Endometrial microvascular endothelial cells (primary cell): ENCODE results near the gene RAB6B. TPM values are rescaled to one million over a fixed set of nuclear protein-coding genes. Genes with fewer than 3 reads are reported as not detected.

Experiments
- in situ Hi-C: cut with HindIII; loops from 2 replicates; pipeline ENCODE4 v1.10.0; 2017; ENCODE audit warnings: low sequenced_read_pairs, low pct_unique_long_range_greater_than_20kb; ENCODE audit errors: inconsistent ontology term
- total RNA-seq: library from RNA; depleted of rRNA; stranded (reverse); fragments of >200 nt; gene quantifications from one replicate; pipeline ENCODE4 v1.2.3, GENCODE V29; 2015; ENCODE audit errors: inconsistent ontology term

The RAB6B gene
- total RNA-seq, 1 donor from 2014 or later, result 1.6 TPM

DNA sequence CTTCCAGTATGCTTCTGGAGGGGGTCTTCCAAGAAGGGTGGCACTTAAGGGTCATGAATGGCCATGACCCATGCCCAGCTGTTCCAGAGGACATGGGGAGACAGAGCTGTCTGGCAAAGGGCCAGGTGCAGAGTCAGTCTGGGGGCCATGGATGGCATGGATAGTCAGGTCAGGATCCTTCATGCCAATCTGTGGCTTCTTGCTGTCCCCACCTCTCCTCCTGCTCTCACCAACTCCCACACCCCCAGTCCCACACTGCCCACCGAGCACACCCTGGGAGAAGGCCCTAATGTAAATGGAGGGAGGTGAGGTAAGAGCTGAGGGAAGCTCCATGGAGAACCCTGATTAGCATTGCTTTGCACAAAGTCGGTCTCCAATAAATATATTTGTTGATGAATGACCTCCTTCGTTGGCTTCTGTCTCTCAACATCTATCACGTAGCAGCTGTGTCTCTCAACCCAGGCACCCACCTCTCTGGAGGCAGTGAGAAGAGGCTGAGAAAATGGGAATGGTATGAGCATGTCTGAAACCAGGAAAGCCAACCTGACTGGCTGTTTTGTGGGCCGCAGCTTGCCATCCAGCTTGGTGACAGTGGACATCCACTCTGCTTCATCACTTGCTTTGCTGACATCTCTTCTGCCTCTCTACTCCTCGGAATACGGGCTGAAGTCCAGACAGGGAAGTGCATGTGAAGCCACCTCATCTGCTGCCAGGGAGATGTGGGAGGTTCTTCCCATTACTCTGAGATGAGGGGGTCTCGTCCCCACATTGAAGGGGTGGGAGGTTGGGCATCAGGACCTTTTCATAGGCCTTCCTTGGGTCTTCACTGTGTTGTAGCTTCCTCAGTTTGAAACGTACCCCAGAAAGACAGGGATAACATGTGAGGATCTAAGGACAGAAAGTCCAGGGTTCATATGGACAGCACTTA lies 37.7 kb upstream of the RAB6B start:
- in situ Hi-C loops, result loop anchor here (25.0 kb wide), 2 partner anchors 121 to 279 kb away; partner anchors contain the start of gene SRPRB

DNA sequence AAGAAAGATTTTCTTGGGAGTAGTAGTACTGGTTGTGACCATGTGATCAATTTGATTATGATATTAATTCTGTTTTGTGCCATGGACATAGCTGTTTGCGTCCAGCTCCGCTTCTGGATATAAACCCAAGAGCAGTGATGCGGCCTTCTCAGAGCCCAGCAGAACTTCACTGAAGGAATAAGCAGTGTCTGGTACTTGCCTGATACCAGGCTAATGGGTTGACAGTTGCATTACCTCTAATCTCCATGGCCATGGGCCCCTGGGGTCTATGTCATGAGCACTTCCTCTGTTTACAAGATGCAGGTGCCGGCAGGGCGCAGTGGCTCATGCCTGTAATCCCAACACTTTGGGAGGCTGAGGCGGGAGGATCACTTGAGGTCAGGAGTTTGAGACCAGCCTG lies 36.3 kb upstream of the RAB6B start:
- in situ Hi-C loops, result loop anchor here (25.0 kb wide), 2 partner anchors 120 to 280 kb away; partner anchors contain the start of gene SRPRB

DNA sequence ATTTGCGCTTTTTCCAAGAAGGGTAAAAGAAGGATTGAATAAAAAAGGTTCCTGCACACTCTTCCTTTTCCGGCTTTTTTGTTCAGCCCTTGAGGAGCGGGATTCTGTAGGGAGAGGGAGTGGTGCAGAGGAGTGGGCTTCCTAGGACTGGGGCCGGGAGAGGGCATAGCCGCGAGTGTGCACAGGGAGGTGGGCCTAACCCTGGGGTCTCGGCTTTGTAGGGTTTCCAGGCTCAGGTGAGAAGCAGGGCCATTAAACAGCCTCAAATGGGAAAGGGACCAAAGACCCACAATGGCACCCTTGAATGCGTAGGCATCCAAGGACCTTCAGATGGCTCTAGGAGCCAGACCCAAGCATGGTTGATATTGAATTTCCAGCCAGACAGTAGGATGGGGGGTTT lies 35.4 kb upstream of the RAB6B start:
- in situ Hi-C loops, result loop anchor here (25.0 kb wide), 2 partner anchors 119 to 281 kb away; partner anchors contain the start of gene SRPRB

DNA sequence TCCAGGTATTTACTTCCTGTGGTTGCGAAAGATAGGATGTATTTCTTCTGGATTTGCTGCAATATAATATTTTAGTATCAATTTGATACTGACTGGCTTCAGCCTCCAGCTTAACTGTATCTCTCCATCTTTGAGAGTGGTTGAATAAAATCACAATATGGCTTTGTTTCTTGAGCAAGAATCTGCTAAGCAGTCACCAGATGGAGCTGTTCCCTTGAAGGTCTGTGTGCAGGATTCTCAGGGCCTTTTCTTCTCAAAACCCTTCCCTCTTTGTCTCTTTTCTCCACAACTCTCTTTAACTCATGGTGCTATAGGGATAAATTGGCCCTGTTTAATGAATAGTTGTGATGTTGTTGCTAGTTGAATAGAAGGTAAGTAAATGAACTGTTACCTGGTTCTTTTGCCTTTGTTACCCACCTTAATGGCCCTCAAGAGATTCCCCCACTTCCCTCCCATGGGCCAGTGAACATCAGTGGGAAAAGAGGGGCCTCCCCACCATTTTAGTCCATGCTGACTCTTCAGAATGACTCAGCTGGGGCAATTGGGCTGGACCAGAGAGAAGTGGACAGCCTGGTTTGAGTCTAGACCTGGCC lies 34.8 kb upstream of the RAB6B start:
- in situ Hi-C loops, result loop anchor here (25.0 kb wide), 2 partner anchors 118 to 282 kb away; partner anchors contain the start of gene SRPRB

DNA sequence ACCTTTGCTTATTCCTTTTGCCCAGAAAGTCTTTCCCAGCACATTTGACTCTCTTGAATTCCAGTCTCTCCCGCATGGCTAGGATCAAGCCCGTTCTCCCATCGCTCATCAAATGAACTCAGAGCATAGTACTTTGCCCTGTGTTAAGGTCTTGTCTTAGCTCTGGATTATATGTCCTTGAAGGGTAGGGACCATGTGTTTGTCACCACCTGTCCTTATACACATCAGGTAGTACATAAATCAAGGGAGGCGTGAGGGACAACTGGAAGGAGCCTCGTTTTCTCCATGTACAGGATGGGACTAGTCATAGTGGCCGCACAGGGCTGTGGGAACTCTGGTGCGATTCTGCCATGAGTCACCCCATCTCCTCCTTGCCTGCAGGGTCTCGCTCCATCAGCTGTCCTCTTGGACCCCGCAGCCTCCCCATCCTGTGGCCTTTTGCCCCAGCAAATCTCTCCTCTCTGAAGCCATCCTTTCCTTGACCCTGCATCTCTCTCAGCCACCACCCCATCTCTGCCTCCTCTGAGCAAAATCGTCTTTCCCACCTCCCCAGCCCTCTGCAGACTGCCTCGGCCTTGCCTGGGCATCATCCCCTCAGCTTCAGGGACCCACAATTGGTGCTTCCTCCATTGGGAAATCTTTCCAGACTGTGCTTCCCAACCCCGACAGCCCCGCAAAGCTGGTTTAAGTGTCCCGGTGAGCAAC lies 33.4 kb upstream of the RAB6B start:
- in situ Hi-C loops, result loop anchor here (25.0 kb wide), 2 partner anchors 117 to 283 kb away; partner anchors contain the start of gene SRPRB

DNA sequence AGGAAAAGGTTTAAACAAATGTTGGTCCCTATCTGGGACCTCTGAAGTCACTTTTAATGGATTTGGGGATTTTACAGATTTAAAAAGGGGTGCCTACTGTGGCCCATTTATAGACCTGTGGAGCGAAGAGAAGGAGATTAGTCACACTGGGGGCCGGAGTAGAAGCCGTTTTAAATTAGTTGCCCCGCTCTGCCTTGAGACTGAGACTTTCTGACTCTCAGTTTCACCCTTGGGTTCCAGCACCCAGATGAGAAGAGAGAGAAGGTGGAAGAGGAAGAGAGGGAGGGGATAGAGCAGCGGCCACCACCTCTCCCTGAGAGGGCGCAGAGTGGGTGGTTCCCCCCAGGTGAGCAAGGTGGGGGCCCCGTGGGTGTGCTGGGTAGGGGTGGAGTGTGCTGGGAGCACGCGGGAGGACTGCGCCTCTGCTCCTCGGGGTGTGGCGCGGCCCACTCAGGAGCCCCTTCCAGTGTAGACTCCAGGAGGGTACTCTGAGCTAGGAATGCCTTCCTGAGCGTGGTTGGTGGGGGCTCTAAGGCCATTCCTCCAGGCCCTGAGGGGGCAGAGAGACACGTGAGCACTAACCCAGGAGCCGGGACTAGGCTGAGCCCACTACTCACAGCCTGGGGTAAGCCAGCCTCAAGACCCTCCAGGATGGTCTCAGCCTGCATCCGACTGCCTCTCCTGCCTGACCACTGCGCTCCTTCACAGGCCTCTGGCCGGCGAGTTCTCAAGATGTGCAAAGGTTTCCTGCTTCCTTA lies 32.6 kb upstream of the RAB6B start:
- in situ Hi-C loops, result loop anchor here (25.0 kb wide), 2 partner anchors 116 to 284 kb away; partner anchors contain the start of gene SRPRB

DNA sequence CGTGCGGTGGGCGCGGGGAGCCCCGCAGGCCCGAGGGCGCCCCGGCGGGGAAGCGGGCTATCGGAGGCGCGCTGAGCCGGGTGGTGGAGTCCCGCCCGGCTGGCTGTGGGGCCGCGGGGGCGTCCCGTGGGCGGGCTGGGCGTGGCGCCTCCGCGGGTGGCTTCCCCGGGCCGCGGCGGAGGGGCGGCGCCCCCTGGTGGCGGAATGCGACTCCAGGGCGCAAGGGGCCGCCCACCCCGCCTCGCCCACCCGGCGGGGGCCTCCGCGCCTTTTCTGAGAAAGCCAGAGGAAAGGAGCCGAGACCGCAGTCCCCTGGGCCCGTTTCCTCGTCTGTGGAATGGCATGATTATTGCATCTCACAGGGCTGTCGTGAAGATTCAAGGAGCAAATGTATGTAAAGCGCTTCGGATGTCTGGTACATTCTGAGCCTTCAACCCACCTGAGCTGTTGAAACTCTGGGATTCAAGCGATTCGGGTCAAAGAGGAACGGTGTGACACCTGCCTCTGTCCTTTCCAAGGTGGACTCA lies 31.9 kb upstream of the RAB6B start:
- in situ Hi-C loops, result loop anchor here (25.0 kb wide), 2 partner anchors 115 to 285 kb away; partner anchors contain the start of gene SRPRB

DNA sequence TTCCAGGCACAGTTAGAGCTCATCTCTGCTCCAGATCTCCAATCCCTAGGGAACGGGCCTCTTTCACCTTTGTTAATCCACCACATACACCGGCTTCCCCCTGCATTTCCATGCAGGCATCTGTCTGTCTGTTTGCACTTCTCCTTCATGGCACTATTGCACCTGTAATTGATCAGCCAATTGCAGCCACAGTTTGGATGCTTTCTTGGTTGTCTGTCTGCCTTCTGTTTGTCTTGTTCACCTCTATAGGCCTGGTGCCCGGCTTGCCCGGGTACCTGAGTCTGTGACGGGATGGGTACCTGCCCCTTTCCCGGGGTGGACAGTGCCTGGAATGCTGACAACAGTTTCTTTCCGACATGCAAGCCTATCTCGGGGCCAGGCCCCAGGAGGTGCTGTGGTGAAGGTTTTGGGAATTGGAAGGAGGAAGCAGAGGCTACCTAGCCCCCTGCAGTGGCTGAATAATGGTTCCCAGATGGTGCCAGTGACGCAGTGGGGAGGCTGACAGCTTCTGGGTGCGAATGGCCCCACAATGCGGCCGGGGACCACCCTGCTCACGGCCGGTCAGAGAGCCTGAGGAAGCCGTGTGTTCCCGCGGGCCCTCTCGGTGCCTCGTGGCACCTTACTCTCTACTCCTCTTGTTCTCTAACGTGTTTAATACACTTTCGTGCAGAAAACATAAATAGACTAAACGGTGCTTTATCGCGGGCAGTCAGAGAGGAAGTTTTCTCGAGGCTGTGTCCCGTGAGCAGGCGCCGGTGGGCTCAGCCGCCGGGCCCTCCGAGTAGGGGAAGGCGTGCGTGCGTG lies 31.3 kb upstream of the RAB6B start:
- in situ Hi-C loops, result loop anchor here (25.0 kb wide), 2 partner anchors 115 to 285 kb away; partner anchors contain the start of gene SRPRB

DNA sequence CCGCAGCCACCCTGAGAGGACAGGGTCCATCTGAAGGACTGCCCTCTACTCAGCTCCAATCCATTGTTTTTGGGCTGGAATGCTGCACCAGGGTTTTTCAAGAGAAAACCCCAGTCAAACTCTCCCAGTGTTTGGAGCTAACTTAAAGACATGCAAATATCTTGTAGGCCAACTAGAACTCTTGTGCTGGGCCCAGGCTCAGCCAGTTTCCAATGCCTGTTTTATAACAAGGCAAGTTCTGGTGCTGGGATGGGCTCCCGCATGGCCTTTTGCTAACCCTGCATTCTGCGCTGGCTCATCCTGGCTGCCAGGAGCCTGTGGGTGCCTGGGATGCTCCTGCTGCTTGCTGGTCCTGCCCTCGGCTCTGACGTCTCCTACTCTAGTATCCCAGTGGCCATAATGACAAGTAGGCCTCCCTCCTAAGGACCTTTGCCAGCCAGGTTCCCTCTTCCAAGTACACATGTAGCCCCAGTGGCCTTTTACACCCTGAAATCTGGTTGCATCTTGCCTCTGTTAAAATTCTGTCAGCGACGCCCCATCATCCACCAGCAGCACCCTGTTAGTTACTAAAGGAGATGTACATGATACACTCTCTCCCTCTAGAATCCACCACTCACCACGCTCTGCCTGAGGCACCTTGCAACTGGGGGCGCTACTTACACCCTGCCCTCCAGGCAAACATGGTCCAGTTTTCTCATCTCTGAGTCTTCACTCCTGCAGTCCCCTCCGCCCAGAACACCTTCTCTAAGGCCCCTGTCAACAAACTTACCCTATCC lies 30.5 kb upstream of the RAB6B start:
- in situ Hi-C loops, result loop anchor here (25.0 kb wide), 2 partner anchors 114 to 286 kb away; partner anchors contain the start of gene SRPRB

DNA sequence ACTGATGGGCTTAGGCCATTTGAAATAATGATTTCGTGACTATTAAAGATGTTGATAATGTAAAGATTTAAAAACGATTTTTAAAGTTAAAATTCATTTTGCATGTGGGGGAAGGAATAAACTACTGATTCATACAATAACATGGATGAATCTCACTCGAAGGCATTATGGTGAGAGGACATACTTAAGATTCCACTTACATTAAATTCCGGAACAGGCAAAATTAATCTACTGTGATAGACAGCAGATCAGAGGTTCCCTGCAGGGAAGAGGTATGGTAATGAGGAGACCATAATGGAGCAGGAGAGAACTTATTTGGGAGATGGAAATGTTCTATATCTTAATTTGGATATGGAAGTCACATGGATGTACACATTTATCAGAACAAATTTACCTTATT lies 28.4 kb upstream of the RAB6B start:
- in situ Hi-C loops, result no loop called here

DNA sequence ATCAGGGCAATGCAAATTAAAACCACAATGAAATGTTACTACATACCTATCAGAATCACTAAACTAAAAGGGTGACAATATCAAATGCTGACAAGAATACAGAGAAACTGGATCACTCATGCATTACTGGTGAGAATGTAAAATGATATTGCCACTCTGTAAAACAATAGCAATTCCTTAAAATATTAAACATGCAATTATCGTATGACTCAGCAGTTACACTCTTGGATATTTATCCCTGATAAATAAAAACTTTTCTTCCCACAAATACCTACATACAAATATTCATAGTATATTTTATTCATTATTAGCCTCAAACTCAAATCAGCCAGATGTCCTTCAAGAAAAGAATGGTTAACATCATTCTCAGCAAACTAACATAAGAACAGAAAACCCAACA lies 25.9 kb upstream of the RAB6B start:
- in situ Hi-C loops, result no loop called here

DNA sequence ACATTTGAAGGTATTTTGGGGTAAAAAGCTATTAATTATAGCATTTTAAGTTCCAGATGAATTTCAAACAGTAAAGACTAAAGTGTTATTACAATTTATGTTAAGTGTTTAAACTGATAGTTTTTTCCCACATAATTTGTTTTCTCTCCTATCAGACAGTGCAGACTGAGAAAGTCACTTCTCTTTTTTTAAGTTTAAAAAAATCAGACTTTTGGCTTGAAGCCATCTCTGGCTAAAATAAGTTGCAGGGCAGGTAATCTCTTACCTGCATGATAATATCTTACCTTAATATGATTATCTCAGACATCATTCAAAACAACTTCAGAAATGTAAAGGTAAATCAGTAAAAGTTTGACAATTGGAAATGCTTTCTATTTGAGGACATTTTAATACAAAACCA lies 21.5 kb upstream of the RAB6B start:
- in situ Hi-C loops, result no loop called here

DNA sequence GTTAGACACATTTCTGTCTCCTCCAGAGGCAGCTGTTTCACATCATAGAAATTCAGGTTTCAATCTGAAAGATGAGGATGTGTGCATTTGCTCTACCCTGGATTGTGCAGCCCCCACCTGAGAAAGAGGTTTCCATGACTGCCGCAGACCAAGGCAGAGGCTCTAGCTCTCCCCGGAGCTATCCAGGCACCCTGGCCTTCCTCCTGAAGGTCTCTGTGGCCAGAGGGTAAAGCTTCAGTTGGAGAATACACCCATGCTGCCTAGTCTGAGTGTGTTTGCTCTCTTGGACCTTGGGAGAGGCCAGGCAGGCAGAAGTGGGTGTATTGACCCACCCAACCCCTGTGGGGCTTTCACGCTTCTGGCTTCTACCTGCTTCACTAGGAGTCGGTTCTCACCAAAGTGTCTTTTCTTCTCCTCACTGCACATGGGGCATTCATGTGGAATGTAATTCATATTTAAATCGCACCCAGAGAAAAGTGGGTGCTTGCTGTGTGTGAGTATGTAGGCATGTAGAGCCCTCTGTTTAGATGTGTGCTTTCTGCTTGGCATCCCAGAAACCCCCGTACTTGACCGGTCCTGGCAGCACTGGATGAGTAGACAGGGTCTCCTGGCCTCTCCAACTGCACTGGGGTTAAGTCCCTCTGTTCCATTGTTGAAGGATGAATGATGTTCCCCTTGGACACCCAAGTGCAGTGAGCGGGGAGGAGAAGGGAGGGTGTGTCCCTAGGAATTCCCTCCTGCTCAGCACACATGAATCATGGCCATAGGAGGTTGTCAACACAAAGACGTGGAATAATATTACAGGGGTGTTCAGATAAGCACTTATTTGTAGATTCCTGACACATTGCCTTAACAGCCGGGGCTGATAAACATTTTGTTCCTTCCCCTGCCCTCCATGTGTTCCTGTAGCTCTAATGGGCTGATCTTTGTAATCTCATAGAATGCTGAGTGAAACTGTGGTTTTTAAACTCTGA lies 20.3 kb upstream of the RAB6B start:
- in situ Hi-C loops, result no loop called here

DNA sequence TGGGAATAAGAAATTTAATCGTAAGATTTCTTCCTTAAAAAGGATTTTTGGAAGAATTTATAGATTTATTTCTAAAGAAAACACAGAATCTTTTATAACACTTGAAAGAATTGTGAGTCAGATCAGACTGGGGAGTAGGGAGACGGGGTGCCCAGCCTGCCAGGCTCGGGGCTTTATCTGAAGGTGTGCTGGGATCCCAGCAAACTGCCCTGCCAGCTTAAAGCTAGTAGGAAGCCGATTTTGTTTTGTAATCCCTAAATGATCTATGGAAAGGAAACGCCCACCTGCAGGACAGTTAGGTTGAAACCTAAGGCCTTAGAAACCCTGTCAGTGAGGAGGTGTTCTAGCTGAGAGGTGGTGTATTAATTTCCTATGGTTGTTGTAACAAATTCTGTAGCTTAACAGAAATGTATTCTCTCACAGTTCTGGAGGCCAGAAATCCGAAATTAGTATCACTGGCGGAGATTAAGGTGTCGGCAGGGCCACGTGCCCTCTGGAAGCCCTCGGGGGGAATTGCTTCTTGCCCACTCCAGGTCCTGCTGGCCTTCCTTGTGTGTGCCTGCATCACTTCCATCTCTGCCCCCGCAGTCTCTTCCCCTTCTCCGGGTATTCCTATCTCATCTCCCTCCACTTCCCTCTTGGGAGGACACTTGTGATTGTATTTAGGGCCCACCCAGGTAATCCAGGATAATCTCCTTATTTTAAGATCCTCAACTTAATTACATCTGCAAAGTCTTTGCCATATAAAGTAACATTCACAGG lies 19.3 kb upstream of the RAB6B start:
- in situ Hi-C loops, result no loop called here

DNA sequence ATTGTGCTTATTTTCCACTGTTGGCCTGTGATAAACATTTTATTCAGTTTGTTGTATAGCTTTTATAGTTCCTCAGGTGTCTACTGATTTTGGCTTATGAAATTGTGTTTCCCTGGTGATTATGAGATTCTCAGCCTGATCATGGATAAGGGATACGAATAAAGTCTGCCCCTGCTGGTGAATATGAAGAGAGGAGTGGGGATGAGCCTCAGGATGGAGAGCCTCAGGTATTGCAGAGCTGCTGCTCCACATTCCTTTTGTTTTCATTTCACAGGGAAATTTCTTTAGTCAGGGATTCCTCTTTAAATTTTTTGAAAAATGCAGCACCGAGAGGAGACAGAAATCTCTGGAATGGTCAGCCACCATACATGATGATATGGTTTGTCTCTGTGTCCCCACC lies 14.7 kb upstream of the RAB6B start:
- in situ Hi-C loops, result no loop called here
